Vagina (tissue), 2 donors: ENCODE results near the gene RAB20. TPM values are rescaled to one million over a fixed set of nuclear protein-coding genes. Genes with fewer than 3 reads are reported as not detected.

ENCODE experiments used
- DNase-seq, 2 donors: peaks; one replicate each; pipeline ENCODE4 v3.0.0-alpha.2; 2017; ENCODE audit errors: extremely low spot score in 2 of 2
- H3K27ac ChIP-seq: fragments of 200-600 bp; sonication (generic); one replicate; pipeline ENCODE4 v1.5.1; 2019
- H3K27me3 ChIP-seq: fragments of 200-600 bp; sonication (generic); one replicate; pipeline ENCODE4 v1.5.1; 2019
- H3K36me3 ChIP-seq, 2 donors: fragments of 200-600 bp; sonication (generic); one replicate each; pipeline ENCODE4 v1.5.1; 2017 to 2019
- H3K4me1 ChIP-seq: fragments of 200-600 bp; sonication (generic); one replicate; pipeline ENCODE4 v1.5.1; 2019
- H3K4me3 ChIP-seq, 2 donors: fragments of 200-600 bp; sonication (generic); 1 replicate in 1 of 2; 2 replicates in 1 of 2; pipeline ENCODE4 v1.5.1; 2016 to 2019
- H3K9me3 ChIP-seq: fragments of 200-600 bp; sonication (generic); one replicate; pipeline ENCODE4 v1.5.1; 2019
- CTCF ChIP-seq, 3 experiments: fragments of 450-650 bp in 2 of 3; fragments of 200-600 bp in 1 of 3; sonication (generic) in 1 of 3; IDR thresholded peaks; one replicate each; pipeline ENCODE4 v1.5.1; 2017 to 2019; ENCODE audit warnings: antibody characterized with exemption in 3 of 3, mild to moderate bottlenecking in 2 of 3, moderate library complexity in 2 of 3
- POLR2A ChIP-seq, 2 donors: fragments of 450-650 bp; IDR thresholded peaks; one replicate each; pipeline ENCODE4 v1.6.1; 2017; ENCODE audit warnings: antibody characterized with exemption in 2 of 2, mild to moderate bottlenecking in 2 of 2, moderate library complexity in 2 of 2
- POLR2AphosphoS5 ChIP-seq, 2 donors: sonication (generic); formaldehyde crosslinking; IDR thresholded peaks; one replicate each; pipeline ENCODE4 v1.9.0; 2017; ENCODE audit warnings: antibody characterized with exemption in 2 of 2, mild to moderate bottlenecking in 2 of 2, low read depth in 1 of 2; ENCODE audit not compliant: insufficient read depth in 1 of 2
- intact Hi-C: fragments of 100-400 bp; cut with DNase I; formaldehyde crosslinking; loops from one replicate; pipeline ENCODE4 v1.15.1; 2023
- total RNA-seq: library from RNA; depleted of rRNA; stranded (reverse); fragments of >200 nt; gene quantifications from one replicate; pipeline ENCODE4 v1.2.3, GENCODE V29; 2016

Gene RAB20
- total RNA-seq, 1 donor from 2014 or later = 15.2 TPM

GRCh38 chr13:110581506-110582185 lies 20.1 kb upstream of the RAB20 start:
- Histone ChIP-seq H3K9me3 (no peaks in the 10 kb centered on the region), H3K27me3 (no peaks in the 10 kb centered on the region), H3K4me1 (no peaks in the 10 kb centered on the region), H3K36me3 (no peaks in the 10 kb centered on the region), H3K27ac (no peak overlapping the region), H3K4me3 (no peak overlapping the region)
- no peak for DNase-seq
- TF ChIP-seq CTCF (IDR thresholded peaks at IDR 0.05) = no peak
- TF ChIP-seq POLR2A (IDR thresholded peaks at IDR 0.05) = no peak
- intact Hi-C loops = no loop called here

- no peak for DNase-seq
- Histone ChIP-seq H3K36me3 (no peaks in the 10 kb centered on the region), H3K27ac (no peak overlapping the region), H3K27me3 (no peaks in the 10 kb centered on the region), H3K9me3 (no peaks in the 10 kb centered on the region), H3K4me1 (no peaks in the 10 kb centered on the region), H3K4me3 (no peak overlapping the region)
- intact Hi-C loops = no loop called here
- TF ChIP-seq POLR2AphosphoS5 (IDR thresholded peaks at IDR 0.05; ENCODE audit: insufficient read depth in 1 of 2, low read depth in 1 of 2) = no peak
Measured at GRCh38 chr13:110580800-110581199, 19.3 kb upstream of the RAB20 start.

- no peak overlapping the region for H3K4me3 ChIP-seq
- TF ChIP-seq POLR2AphosphoS5 (IDR thresholded peaks at IDR 0.05; ENCODE audit: insufficient read depth in 1 of 2, low read depth in 1 of 2) = no peak
- TF ChIP-seq CTCF (IDR thresholded peaks at IDR 0.05) = no peak
- TF ChIP-seq POLR2A (IDR thresholded peaks at IDR 0.05) = no peak
- H3K36me3 ChIP-seq = no peaks in the 10 kb centered on the region
- intact Hi-C loops = no loop called here
- no peak overlapping the region for H3K27ac ChIP-seq
- H3K9me3 ChIP-seq = no peaks in the 10 kb centered on the region
- no peaks in the 10 kb centered on the region for H3K4me1 ChIP-seq
- no peaks in the 10 kb centered on the region for H3K27me3 ChIP-seq
- DNase-seq = no peak
Measured at GRCh38 chr13:110578363-110578762, 16.8 kb upstream of the RAB20 start.

- H3K36me3 ChIP-seq = no peaks in the 10 kb centered on the region
- no peak overlapping the region for H3K4me3 ChIP-seq
- H3K27ac ChIP-seq = no peak overlapping the region
- no peak for DNase-seq
- H3K4me1 ChIP-seq = no peaks in the 10 kb centered on the region
- intact Hi-C loops = no loop called here
- TF ChIP-seq POLR2A (IDR thresholded peaks at IDR 0.05) (no peak), CTCF (IDR thresholded peaks at IDR 0.05) (no peak), POLR2AphosphoS5 (IDR thresholded peaks at IDR 0.05; ENCODE audit: insufficient read depth in 1 of 2, low read depth in 1 of 2) (no peak)
- H3K9me3 ChIP-seq = no peaks in the 10 kb centered on the region
- H3K27me3 ChIP-seq = no peaks in the 10 kb centered on the region
Measured at GRCh38 chr13:110576736-110577476, 15.4 kb upstream of the RAB20 start.

GRCh38 chr13:110576070-110576394 lies 14.5 kb upstream of the RAB20 start:
- Histone ChIP-seq H3K36me3 (no peaks in the 10 kb centered on the region), H3K27me3 (no peaks in the 10 kb centered on the region), H3K9me3 (no peaks in the 10 kb centered on the region), H3K4me1 (no peaks in the 10 kb centered on the region), H3K4me3 (no peak overlapping the region), H3K27ac (no peak overlapping the region)
- DNase-seq = no peak
- intact Hi-C loops = no loop called here
- TF ChIP-seq POLR2AphosphoS5 (IDR thresholded peaks at IDR 0.05; ENCODE audit: insufficient read depth in 1 of 2, low read depth in 1 of 2) (no peak), CTCF (IDR thresholded peaks at IDR 0.05) (no peak), POLR2A (IDR thresholded peaks at IDR 0.05) (no peak)
